HEK293 (cell line): ENCODE data around the gene DNAJC7.

Source experiments
- CTCF ChIA-PET: fragments of 350-600 bp; formaldehyde crosslinking; extraction: SDS; loops from one replicate; lab custom pipeline; 2021; ENCODE audit warnings: antibody characterized with exemption; lab: Yijun Ruan, JAX
- POLR2A ChIA-PET: fragments of 300-600 bp; formaldehyde crosslinking; extraction: SDS; loops from one replicate; lab custom pipeline; 2020; ENCODE audit warnings: antibody characterized with exemption, inconsistent platforms; lab: Yijun Ruan, JAX
- H3K27ac ChIP-seq: fragments of 200-500 bp; sonication (Bioruptor generic); 2 replicates; pipeline ENCODE4 v1.5.1; 2014; ENCODE audit warnings: low read depth, low read length, control low read depth, inconsistent platforms; ENCODE audit errors: extremely low read depth
- H3K36me3 ChIP-seq, 2 experiments: fragments of 200-500 bp in 1 of 2; sonication (Bioruptor generic) in 1 of 2; 1 replicate in 1 of 2; 2 replicates in 1 of 2; pipeline ENCODE4 v1.5.1; 2014 to 2017; ENCODE audit warnings: inconsistent platforms in 2 of 2, low read length in 2 of 2; ENCODE audit not compliant: control insufficient read depth in 2 of 2, insufficient read depth in 1 of 2
- H3K4me1 ChIP-seq: fragments of 200-500 bp; sonication (Bioruptor generic); 2 replicates; pipeline ENCODE4 v1.5.1; 2014; ENCODE audit warnings: mild to moderate bottlenecking, low read length, inconsistent platforms; ENCODE audit not compliant: control insufficient read depth, insufficient read depth
- H3K4me3 ChIP-seq: 2 replicates; pipeline ENCODE4 v1.5.1; 2011; ENCODE audit warnings: low read depth, mild to moderate bottlenecking, control low read depth, low read length, moderate library complexity
- H3K9me3 ChIP-seq: fragments of 200-500 bp; sonication (Bioruptor generic); 2 replicates; pipeline ENCODE4 v1.5.1; 2014; ENCODE audit warnings: low read depth, low read length, inconsistent platforms; ENCODE audit not compliant: control insufficient read depth, insufficient read depth
- EGR2 ChIP-seq: fragments of 450-650 bp; formaldehyde crosslinking; IDR thresholded peaks from 2 replicates; pipeline ENCODE4 v1.5.1; 2016; ENCODE audit warnings: low read depth, missing biosample characterization, missing genetic modification characterization
- KLF7 ChIP-seq: fragments of 450-650 bp; formaldehyde crosslinking; IDR thresholded peaks from 2 replicates; pipeline ENCODE4 v1.5.1; 2016; ENCODE audit warnings: missing biosample characterization, missing genetic modification characterization, borderline replicate concordance
- MYNN ChIP-seq: fragments of 450-650 bp; formaldehyde crosslinking; IDR thresholded peaks from 2 replicates; pipeline ENCODE4 v1.5.1; 2016; ENCODE audit warnings: missing biosample characterization, missing genetic modification characterization, borderline replicate concordance
- YY2 ChIP-seq: fragments of 450-650 bp; formaldehyde crosslinking; IDR thresholded peaks from 2 replicates; pipeline ENCODE4 v1.5.1; 2016; ENCODE audit warnings: missing biosample characterization, missing genetic modification characterization
- ZBTB21 ChIP-seq: fragments of 450-650 bp; formaldehyde crosslinking; IDR thresholded peaks from 2 replicates; pipeline ENCODE4 v1.5.1; 2017; ENCODE audit warnings: missing biosample characterization, missing genetic modification characterization
- ZFHX2 ChIP-seq: fragments of 450-650 bp; formaldehyde crosslinking; conservative IDR thresholded peaks from 2 replicates; pipeline ENCODE4 v1.5.1; 2016; ENCODE audit warnings: missing biosample characterization, missing genetic modification characterization
- ZFP69B ChIP-seq: fragments of 450-650 bp; formaldehyde crosslinking; IDR thresholded peaks from 2 replicates; pipeline ENCODE4 v1.5.1; 2016; ENCODE audit warnings: missing biosample characterization, missing genetic modification characterization
- ZNF561 ChIP-seq: fragments of 450-650 bp; IDR thresholded peaks from 2 replicates; pipeline ENCODE4 v1.5.1; 2018; ENCODE audit warnings: missing biosample characterization, missing genetic modification characterization, borderline replicate concordance
- TF ChIP-seq, protein P1 (sequence below): fragments of 450-650 bp; formaldehyde crosslinking; IDR thresholded peaks from 2 replicates; pipeline ENCODE4; 2016; ENCODE audit warnings: missing biosample characterization, missing genetic modification characterization
- TF ChIP-seq, protein P2 (sequence below): fragments of 450-650 bp; formaldehyde crosslinking; IDR thresholded peaks from 2 replicates; pipeline ENCODE4 v1.5.1; 2016; ENCODE audit warnings: missing biosample characterization, missing genetic modification characterization, low read depth
- TF ChIP-seq, protein P3 (sequence below): fragments of 450-650 bp; formaldehyde crosslinking; optimal IDR thresholded peaks from 2 replicates; pipeline ENCODE3; 2016; ENCODE audit warnings: missing biosample characterization, mild to moderate bottlenecking, missing genetic modification characterization
- TF ChIP-seq, protein P4 (sequence below): fragments of 450-650 bp; formaldehyde crosslinking; IDR thresholded peaks from 2 replicates; pipeline ENCODE4 v1.5.1; 2016; ENCODE audit warnings: missing biosample characterization, missing genetic modification characterization
- TF ChIP-seq, protein P5 (sequence below): fragments of 450-650 bp; formaldehyde crosslinking; conservative IDR thresholded peaks from 2 replicates; pipeline ENCODE4 v1.5.1; 2016; ENCODE audit warnings: low read depth, missing biosample characterization, missing genetic modification characterization
- TF ChIP-seq, protein P6 (sequence below): fragments of 450-650 bp; formaldehyde crosslinking; IDR thresholded peaks from 2 replicates; pipeline ENCODE4 v1.5.1; 2016; ENCODE audit warnings: missing biosample characterization, missing genetic modification characterization
- TF ChIP-seq, protein P7 (sequence below): fragments of 450-650 bp; formaldehyde crosslinking; IDR thresholded peaks from 2 replicates; pipeline ENCODE4 v1.5.1; 2016; ENCODE audit warnings: missing biosample characterization, missing genetic modification characterization
- TF ChIP-seq, protein P8 (sequence below): fragments of 450-650 bp; formaldehyde crosslinking; IDR thresholded peaks from 2 replicates; pipeline ENCODE4 v1.5.1; 2016; ENCODE audit warnings: missing biosample characterization, missing genetic modification characterization

Gene DNAJC7, protein sequence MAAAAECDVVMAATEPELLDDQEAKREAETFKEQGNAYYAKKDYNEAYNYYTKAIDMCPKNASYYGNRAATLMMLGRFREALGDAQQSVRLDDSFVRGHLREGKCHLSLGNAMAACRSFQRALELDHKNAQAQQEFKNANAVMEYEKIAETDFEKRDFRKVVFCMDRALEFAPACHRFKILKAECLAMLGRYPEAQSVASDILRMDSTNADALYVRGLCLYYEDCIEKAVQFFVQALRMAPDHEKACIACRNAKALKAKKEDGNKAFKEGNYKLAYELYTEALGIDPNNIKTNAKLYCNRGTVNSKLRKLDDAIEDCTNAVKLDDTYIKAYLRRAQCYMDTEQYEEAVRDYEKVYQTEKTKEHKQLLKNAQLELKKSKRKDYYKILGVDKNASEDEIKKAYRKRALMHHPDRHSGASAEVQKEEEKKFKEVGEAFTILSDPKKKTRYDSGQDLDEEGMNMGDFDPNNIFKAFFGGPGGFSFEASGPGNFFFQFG

DNA sequence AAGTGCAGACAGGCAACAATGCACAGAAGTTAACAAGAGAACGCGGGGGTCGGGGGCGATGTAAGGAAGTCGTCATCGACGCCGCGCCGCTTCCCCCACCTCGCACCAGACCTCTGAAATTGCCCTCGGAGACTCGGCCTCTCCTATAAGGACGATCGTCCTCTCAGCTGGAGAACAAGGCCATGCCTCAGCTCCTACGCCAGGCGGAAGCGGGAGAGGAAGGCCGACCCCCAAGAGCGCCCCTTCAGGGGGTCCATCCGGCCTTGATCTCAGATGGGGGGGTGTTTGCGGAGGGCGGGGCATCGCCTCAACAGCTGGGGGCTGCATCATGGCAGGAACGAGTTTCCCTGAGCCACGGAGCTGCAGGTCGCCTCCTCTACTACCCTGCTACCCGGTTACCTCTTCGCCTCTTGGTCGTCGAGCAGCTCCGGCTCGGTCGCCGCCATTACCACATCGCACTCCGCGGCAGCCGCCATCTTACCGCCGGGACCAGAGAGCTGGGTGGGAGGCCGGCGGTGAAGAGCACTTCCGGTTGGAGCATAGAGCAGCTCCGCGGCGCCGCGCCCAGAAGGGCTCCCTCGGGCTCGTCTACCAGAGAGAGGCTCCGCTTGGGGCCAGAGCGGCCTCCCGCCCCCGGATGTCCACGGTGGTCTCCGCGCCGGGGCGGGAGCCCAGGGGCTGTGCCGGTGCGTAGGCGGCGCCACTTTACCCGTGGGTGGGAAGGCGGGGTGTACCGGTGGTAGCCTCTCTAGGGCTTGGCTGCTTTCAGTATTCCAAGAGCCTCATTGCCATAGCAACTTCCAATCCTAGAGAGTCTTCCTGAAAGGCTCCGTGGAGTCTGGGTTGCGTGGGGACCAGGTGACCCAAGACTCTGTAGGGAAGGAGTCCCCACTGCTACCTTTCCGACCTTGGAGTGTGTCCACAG lies at the start of gene DNAJC7:
Gene DNAJC7 (minus strand): TSS at position 499 of the 925 bp plus-strand sequence. CDS start 23 bp downstream, at position 476.
- ChIA-PET CTCF (interaction anchor here (0.6 to 12.6 kb wide), 18 partner anchors 8 to 746 kb away, joined by 3 to 260 read pairs (median 4); partner anchors contain the start of genes ACLY, CNP, DHX58 and HSPB9), POLR2A (interaction anchor here (0.5 to 5.4 kb wide), 28 partner anchors 10 to 981 kb away, joined by 3 to 50 read pairs (median 4); partner anchors contain the start of genes ACLY, CAVIN1, CNP and EIF1)
- H3K4me3 ChIP-seq = peak within 1 kb of the TSS; percentile 79
- H3K27ac ChIP-seq = peak within 1 kb of the TSS; percentile 91
- H3K9me3 ChIP-seq = no peaks in the 10 kb centered on the region
- peaks cover 13 to 16% of the 10 kb centered on the region in 2 experiments; a peak in 2 of 3 replicates for H3K36me3 ChIP-seq
- peaks cover 3% of the 10 kb centered on the region; the same call in 1 of the 2 replicates for H3K4me1 ChIP-seq
- TF ChIP-seq, protein P1, sequence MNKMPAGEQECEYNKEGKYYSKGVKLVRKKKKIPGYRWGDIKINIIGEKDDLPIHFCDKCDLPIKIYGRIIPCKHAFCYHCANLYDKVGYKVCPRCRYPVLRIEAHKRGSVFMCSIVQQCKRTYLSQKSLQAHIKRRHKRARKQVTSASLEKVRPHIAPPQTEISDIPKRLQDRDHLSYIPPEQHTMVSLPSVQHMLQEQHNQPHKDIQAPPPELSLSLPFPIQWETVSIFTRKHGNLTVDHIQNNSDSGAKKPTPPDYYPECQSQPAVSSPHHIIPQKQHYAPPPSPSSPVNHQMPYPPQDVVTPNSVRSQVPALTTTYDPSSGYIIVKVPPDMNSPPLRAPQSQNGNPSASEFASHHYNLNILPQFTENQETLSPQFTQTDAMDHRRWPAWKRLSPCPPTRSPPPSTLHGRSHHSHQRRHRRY (tag by site-specific recombination) = no peak
- peak; percentile 27; the same call in 1 of the 2 replicates for TF ChIP-seq ZFP69B (tag by site-specific recombination)
- TF ChIP-seq, protein P2, sequence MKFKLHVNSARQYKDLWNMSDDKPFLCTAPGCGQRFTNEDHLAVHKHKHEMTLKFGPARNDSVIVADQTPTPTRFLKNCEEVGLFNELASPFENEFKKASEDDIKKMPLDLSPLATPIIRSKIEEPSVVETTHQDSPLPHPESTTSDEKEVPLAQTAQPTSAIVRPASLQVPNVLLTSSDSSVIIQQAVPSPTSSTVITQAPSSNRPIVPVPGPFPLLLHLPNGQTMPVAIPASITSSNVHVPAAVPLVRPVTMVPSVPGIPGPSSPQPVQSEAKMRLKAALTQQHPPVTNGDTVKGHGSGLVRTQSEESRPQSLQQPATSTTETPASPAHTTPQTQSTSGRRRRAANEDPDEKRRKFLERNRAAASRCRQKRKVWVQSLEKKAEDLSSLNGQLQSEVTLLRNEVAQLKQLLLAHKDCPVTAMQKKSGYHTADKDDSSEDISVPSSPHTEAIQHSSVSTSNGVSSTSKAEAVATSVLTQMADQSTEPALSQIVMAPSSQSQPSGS (tag by site-specific recombination) = peak; percentile 37; the same call in 1 of the 2 replicates
- TF ChIP-seq, protein P3, sequence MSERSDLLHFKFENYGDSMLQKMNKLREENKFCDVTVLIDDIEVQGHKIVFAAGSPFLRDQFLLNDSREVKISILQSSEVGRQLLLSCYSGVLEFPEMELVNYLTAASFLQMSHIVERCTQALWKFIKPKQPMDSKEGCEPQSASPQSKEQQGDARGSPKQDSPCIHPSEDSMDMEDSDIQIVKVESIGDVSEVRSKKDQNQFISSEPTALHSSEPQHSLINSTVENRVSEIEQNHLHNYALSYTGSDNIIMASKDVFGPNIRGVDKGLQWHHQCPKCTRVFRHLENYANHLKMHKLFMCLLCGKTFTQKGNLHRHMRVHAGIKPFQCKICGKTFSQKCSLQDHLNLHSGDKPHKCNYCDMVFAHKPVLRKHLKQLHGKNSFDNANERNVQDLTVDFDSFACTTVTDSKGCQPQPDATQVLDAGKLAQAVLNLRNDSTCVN (tag by site-specific recombination) = peak; percentile 43
- TF ChIP-seq MYNN (tag by site-specific recombination) = peak; percentile 49; the same call in 1 of the 2 replicates
- 0 out of 2 replicates have a peak, but pooled peaks have one; percentile 32 for TF ChIP-seq ZBTB21 (tag by site-specific recombination)
- peak; percentile 68; the same call in 1 of the 2 replicates for TF ChIP-seq ZNF561 (tag by site-specific recombination)
- TF ChIP-seq, protein P4, sequence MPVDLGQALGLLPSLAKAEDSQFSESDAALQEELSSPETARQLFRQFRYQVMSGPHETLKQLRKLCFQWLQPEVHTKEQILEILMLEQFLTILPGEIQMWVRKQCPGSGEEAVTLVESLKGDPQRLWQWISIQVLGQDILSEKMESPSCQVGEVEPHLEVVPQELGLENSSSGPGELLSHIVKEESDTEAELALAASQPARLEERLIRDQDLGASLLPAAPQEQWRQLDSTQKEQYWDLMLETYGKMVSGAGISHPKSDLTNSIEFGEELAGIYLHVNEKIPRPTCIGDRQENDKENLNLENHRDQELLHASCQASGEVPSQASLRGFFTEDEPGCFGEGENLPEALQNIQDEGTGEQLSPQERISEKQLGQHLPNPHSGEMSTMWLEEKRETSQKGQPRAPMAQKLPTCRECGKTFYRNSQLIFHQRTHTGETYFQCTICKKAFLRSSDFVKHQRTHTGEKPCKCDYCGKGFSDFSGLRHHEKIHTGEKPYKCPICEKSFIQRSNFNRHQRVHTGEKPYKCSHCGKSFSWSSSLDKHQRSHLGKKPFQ = 0 out of 2 replicates have a peak, but pooled peaks have one; percentile 38
- TF ChIP-seq, protein P5, sequence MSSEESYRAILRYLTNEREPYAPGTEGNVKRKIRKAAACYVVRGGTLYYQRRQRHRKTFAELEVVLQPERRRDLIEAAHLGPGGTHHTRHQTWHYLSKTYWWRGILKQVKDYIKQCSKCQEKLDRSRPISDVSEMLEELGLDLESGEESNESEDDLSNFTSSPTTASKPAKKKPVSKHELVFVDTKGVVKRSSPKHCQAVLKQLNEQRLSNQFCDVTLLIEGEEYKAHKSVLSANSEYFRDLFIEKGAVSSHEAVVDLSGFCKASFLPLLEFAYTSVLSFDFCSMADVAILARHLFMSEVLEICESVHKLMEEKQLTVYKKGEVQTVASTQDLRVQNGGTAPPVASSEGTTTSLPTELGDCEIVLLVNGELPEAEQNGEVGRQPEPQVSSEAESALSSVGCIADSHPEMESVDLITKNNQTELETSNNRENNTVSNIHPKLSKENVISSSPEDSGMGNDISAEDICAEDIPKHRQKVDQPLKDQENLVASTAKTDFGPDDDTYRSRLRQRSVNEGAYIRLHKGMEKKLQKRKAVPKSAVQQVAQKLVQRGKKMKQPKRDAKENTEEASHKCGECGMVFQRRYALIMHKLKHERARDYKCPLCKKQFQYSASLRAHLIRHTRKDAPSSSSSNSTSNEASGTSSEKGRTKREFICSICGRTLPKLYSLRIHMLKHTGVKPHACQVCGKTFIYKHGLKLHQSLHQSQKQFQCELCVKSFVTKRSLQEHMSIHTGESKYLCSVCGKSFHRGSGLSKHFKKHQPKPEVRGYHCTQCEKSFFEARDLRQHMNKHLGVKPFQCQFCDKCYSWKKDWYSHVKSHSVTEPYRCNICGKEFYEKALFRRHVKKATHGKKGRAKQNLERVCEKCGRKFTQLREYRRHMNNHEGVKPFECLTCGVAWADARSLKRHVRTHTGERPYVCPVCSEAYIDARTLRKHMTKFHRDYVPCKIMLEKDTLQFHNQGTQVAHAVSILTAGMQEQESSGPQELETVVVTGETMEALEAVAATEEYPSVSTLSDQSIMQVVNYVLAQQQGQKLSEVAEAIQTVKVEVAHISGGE (tag by site-specific recombination) = peak; percentile 97
- TF ChIP-seq, protein P6, sequence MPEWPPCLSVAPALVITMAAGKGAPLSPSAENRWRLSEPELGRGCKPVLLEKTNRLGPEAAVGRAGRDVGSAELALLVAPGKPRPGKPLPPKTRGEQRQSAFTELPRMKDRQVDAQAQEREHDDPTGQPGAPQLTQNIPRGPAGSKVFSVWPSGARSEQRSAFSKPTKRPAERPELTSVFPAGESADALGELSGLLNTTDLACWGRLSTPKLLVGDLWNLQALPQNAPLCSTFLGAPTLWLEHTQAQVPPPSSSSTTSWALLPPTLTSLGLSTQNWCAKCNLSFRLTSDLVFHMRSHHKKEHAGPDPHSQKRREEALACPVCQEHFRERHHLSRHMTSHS = no peak
- peak; percentile 99 for TF ChIP-seq YY2 (tag by site-specific recombination)
- TF ChIP-seq, protein P7, sequence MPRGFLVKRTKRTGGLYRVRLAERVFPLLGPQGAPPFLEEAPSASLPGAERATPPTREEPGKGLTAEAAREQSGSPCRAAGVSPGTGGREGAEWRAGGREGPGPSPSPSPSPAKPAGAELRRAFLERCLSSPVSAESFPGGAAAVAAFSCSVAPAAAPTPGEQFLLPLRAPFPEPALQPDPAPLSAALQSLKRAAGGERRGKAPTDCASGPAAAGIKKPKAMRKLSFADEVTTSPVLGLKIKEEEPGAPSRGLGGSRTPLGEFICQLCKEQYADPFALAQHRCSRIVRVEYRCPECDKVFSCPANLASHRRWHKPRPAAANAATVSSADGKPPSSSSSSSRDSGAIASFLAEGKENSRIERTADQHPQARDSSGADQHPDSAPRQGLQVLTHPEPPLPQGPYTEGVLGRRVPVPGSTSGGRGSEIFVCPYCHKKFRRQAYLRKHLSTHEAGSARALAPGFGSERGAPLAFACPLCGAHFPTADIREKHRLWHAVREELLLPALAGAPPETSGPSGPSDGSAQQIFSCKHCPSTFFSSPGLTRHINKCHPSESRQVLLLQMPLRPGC (tag by site-specific recombination) = 0 out of 2 replicates have a peak, but pooled peaks have one; percentile 63
- TF ChIP-seq ZFHX2 (tag by site-specific recombination) = peak; percentile 99
- peak; percentile 59; the same call in 1 of the 2 replicates for TF ChIP-seq KLF7 (tag by site-specific recombination)
- TF ChIP-seq, protein P8, sequence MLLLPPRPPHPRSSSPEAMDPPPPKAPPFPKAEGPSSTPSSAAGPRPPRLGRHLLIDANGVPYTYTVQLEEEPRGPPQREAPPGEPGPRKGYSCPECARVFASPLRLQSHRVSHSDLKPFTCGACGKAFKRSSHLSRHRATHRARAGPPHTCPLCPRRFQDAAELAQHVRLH (tag by site-specific recombination) = 0 out of 2 replicates have a peak, but pooled peaks have one; percentile 81
- peak; percentile 98 for TF ChIP-seq EGR2 (tag by site-specific recombination)
